ENCODE measurements around the gene SEC14L5.
"Not testable (repeated sequence)": the region's sequence is repeated elsewhere in the genome, so short reads cannot be mapped to it uniquely, and the experiment has no call there.

The SEC14L5 gene

GRCh38 chr16:4957720-4958509 is at the start of gene SEC14L5:
TSS of gene SEC14L5 (plus strand) at chr16:4958330. CDS start at chr16:4959324, 994 bp downstream.
- peak; percentile 93 to 98 for DNase-seq

GRCh38 chr16:4908854-4909401 is 49.2 kb upstream of the SEC14L5 start:
- no peak for DNase-seq

GRCh38 chr16:4909825-4910224 is 48.3 kb upstream of the SEC14L5 start:
- no peak for DNase-seq

GRCh38 chr16:4910828-4911227 is 47.3 kb upstream of the SEC14L5 start:
- no peak for DNase-seq

- no peak for DNase-seq
These were observed 46.2 kb upstream of the SEC14L5 start for GRCh38 chr16:4911970-4912386.

GRCh38 chr16:4913130-4913773 is 44.9 kb upstream of the SEC14L5 start:
- DNase-seq: no peak

- DNase-seq: no peak
These were observed 44.2 kb upstream of the SEC14L5 start for GRCh38 chr16:4913774-4914525.

- DNase-seq: no peak
These were observed 43.5 kb upstream of the SEC14L5 start for GRCh38 chr16:4914528-4915225.

- DNase-seq: no peak
These were observed 42.8 kb upstream of the SEC14L5 start for GRCh38 chr16:4915226-4915761.

GRCh38 chr16:4917117-4917516 is 41.0 kb upstream of the SEC14L5 start:
- no peak for DNase-seq

- DNase-seq: no peak
These were observed 39.3 kb upstream of the SEC14L5 start for GRCh38 chr16:4918781-4919251.

GRCh38 chr16:4920826-4921225 is 37.3 kb upstream of the SEC14L5 start:
- DNase-seq: no peak

GRCh38 chr16:4922721-4923342 is 35.3 kb upstream of the SEC14L5 start:
- DNase-seq: no peak

- no peak for DNase-seq
These were observed 34.3 kb upstream of the SEC14L5 start for GRCh38 chr16:4923853-4924252.

- DNase-seq: no peak
These were observed 33.4 kb upstream of the SEC14L5 start for GRCh38 chr16:4924593-4925292.

GRCh38 chr16:4925293-4925607 is 32.9 kb upstream of the SEC14L5 start:
- DNase-seq: no peak

GRCh38 chr16:4925791-4926190 is 32.3 kb upstream of the SEC14L5 start:
- DNase-seq: no peak

GRCh38 chr16:4926928-4927327 is 31.2 kb upstream of the SEC14L5 start:
- no peak for DNase-seq

- no peak for DNase-seq
These were observed 30.5 kb upstream of the SEC14L5 start for GRCh38 chr16:4927661-4928060.

GRCh38 chr16:4928227-4928626 is 29.9 kb upstream of the SEC14L5 start:
- no peak for DNase-seq

- not testable (repeated sequence) for DNase-seq
These were observed 28.5 kb upstream of the SEC14L5 start for GRCh38 chr16:4929619-4930018.
